ENCODE data around the gene CARM1.

DNA sequence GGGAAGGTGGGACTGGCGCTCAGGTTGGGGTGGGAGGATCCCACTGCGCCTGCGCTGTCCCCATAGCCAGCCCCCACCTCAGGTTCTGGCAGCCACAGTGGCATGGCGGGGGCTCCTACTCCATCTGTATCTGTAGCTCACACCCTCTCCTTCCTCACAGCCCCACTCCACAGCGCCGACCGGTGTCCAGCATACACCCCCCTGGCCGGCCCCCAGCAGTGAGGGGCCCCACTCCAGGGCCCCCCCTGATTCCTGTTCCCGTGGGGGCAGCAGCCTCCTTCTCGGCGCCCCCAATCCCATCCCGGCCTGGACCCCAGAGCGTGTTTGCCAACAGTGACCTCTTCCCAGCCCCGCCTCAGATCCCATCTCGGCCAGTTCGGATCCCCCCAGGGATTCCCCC is 41.4 kb upstream of the CARM1 start:
- TF ChIP-seq, protein P1, sequence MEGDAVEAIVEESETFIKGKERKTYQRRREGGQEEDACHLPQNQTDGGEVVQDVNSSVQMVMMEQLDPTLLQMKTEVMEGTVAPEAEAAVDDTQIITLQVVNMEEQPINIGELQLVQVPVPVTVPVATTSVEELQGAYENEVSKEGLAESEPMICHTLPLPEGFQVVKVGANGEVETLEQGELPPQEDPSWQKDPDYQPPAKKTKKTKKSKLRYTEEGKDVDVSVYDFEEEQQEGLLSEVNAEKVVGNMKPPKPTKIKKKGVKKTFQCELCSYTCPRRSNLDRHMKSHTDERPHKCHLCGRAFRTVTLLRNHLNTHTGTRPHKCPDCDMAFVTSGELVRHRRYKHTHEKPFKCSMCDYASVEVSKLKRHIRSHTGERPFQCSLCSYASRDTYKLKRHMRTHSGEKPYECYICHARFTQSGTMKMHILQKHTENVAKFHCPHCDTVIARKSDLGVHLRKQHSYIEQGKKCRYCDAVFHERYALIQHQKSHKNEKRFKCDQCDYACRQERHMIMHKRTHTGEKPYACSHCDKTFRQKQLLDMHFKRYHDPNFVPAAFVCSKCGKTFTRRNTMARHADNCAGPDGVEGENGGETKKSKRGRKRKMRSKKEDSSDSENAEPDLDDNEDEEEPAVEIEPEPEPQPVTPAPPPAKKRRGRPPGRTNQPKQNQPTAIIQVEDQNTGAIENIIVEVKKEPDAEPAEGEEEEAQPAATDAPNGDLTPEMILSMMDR (IDR thresholded peaks at IDR 0.05; ENCODE audit: low read length) = no peak
- TF ChIP-seq EZH2 (optimal IDR thresholded peaks at IDR 0.05; ENCODE audit: low read depth, low read length) = no peak
- TF ChIP-seq EZH2phosphoT487 (IDR thresholded peaks at IDR 0.05; ENCODE audit: low read length) = no peak

All from MM.1S (cell line).